Measurements from ENCODE around the gene LRCH4. TPM values are rescaled to one million over a fixed set of nuclear protein-coding genes. Genes with fewer than 3 reads are reported as not detected.
"Not testable (repeated sequence)": the region's sequence is repeated elsewhere in the genome, so short reads cannot be mapped to it uniquely, and the experiment has no call there.

Gene LRCH4
- polyA plus RNA-seq, 1 experiment, result 20.0 TPM

- ChIA-PET POLR2A (interaction anchor here (0.5 to 0.6 kb wide), 2 partner anchors 18 to 152 kb away, joined by 4 to 7 read pairs; no protein-coding TSS in a partner anchor), CTCF (interaction anchor here (1.2 to 1.3 kb wide), 2 partner anchors 21 to 30 kb away, joined by 4 to 5 read pairs; no protein-coding TSS in a partner anchor)
- TF ChIP-seq CTCF (IDR thresholded peaks at IDR 0.05; ENCODE audit: insufficient read depth, low read depth, low read length), result no peak
- H3K4me3 ChIP-seq (ENCODE audit: low read depth, low read length), result peak within 1 kb of the TSS; percentile 80
- peak; percentile 99 for DNase-seq (ENCODE audit: low read depth)
- no peaks in the 10 kb centered on the region for H3K36me3 ChIP-seq (ENCODE audit: control insufficient read depth, insufficient read depth, low read length)
- no peaks in the 10 kb centered on the region for H3K27me3 ChIP-seq (ENCODE audit: control insufficient read depth, insufficient read depth, low read length)
Observed at GRCh38 chr7:100538654-100539435, 47.1 kb downstream of the LRCH4 start, which contains the start of gene AGFG2. Gene AGFG2 (plus strand): TSS chr7:100539203. CDS start chr7:100539347, 144 bp downstream.

GRCh38 chr7:100538348-100538653 is 47.6 kb downstream of the LRCH4 start:
- TF ChIP-seq CTCF (IDR thresholded peaks at IDR 0.05; ENCODE audit: insufficient read depth, low read depth, low read length), result no peak
- no peak for DNase-seq (ENCODE audit: low read depth)
- POLR2A ChIA-PET, result no interaction called here
- H3K36me3 ChIP-seq (ENCODE audit: control insufficient read depth, insufficient read depth, low read length), result no peaks in the 10 kb centered on the region
- CTCF ChIA-PET, result interaction anchor here (1.3 kb wide), 1 partner anchor 22 kb away, joined by 5 read pairs; no protein-coding TSS in a partner anchor
- peak overlapping the region; percentile 7; the same call in 1 of the 2 replicates for H3K4me3 ChIP-seq (ENCODE audit: low read depth, low read length)
- H3K27me3 ChIP-seq (ENCODE audit: control insufficient read depth, insufficient read depth, low read length), result no peaks in the 10 kb centered on the region

- H3K27me3 ChIP-seq (ENCODE audit: control insufficient read depth, insufficient read depth, low read length); POLR2A ChIA-PET; H3K36me3 ChIP-seq (ENCODE audit: control insufficient read depth, insufficient read depth, low read length); DNase-seq (ENCODE audit: low read depth); H3K4me3 ChIP-seq (ENCODE audit: low read depth, low read length): not testable (repeated sequence)
- CTCF ChIA-PET, result interaction anchor here (1.1 kb wide), 1 partner anchor 22 kb away, joined by 3 read pairs; no protein-coding TSS in a partner anchor
Observed at GRCh38 chr7:100536695-100537094, 49.2 kb downstream of the LRCH4 start.

- CTCF ChIA-PET, result interaction anchor here (1.1 to 1.3 kb wide), 2 partner anchors 23 to 53 kb away, joined by 3 read pairs; no protein-coding TSS in a partner anchor
- DNase-seq (ENCODE audit: low read depth); H3K27me3 ChIP-seq (ENCODE audit: control insufficient read depth, insufficient read depth, low read length); H3K36me3 ChIP-seq (ENCODE audit: control insufficient read depth, insufficient read depth, low read length); H3K4me3 ChIP-seq (ENCODE audit: low read depth, low read length): not testable (repeated sequence)
- POLR2A ChIA-PET, result interaction anchor here (0.6 kb wide), 1 partner anchor 37 kb away, joined by 11 read pairs; no protein-coding TSS in a partner anchor
Observed at GRCh38 chr7:100535982-100536381, 49.9 kb downstream of the LRCH4 start.

GRCh38 chr7:100532165-100533022 is 53.5 kb downstream of the LRCH4 start:
- POLR2A ChIA-PET, result no interaction called here
- TF ChIP-seq CTCF (IDR thresholded peaks at IDR 0.05; ENCODE audit: insufficient read depth, low read depth, low read length), result no peak
- DNase-seq (ENCODE audit: low read depth), result no peak
- Histone ChIP-seq H3K36me3 (ENCODE audit: control insufficient read depth, insufficient read depth, low read length) (no peaks in the 10 kb centered on the region), H3K4me3 (ENCODE audit: low read depth, low read length) (no peak overlapping the region), H3K27me3 (ENCODE audit: control insufficient read depth, insufficient read depth, low read length) (peaks cover 4% of the 10 kb centered on the region)
- CTCF ChIA-PET, result interaction anchor here (0.8 kb wide), 1 partner anchor 11 kb away, joined by 4 read pairs; no protein-coding TSS in a partner anchor

- POLR2A ChIA-PET; DNase-seq (ENCODE audit: low read depth); H3K36me3 ChIP-seq (ENCODE audit: control insufficient read depth, insufficient read depth, low read length); CTCF ChIA-PET; H3K4me3 ChIP-seq (ENCODE audit: low read depth, low read length); H3K27me3 ChIP-seq (ENCODE audit: control insufficient read depth, insufficient read depth, low read length): not testable (repeated sequence)
Observed at GRCh38 chr7:100528108-100528866, 57.6 kb downstream of the LRCH4 start.

All from BJ (cell line).